Activated naive CD8-positive, alpha-beta T cell treated with anti-CD3 and anti-CD28 coated beads, Interleukin-2, amount 10 ng/mL, durations not matched to agents 7 days and 5 days (primary cell): Measurements from ENCODE around the gene HPSE. TPM values are rescaled to one million over a fixed set of nuclear protein-coding genes. Genes with fewer than 3 reads are reported as not detected.
A peak's percentile ranks its signal among the peaks of the same experiment; 100 is the strongest.

Experiments used
- ATAC-seq: fragments of 150-1000 bp; cut with Tn5 transposase; one replicate; pipeline ENCODE4 v1.10.0; 2021; ENCODE audit warnings: low read depth, moderate library complexity
- POLR2A ChIA-PET: fragments of 350-600 bp; sonication (Branson Sonifier 250); formaldehyde crosslinking; loops from one replicate; lab custom pipeline; 2021; ENCODE audit warnings: antibody characterized with exemption; lab: Charles Lee
- DNase-seq: peaks from one replicate; pipeline ENCODE4 v3.0.0; 2021
- H3K27ac Mint-ChIP-seq: one replicate; pipeline ENCODE4 v1.8.0; 2022; ENCODE audit warnings: mild to moderate bottlenecking, mixed read lengths
- H3K27me3 Mint-ChIP-seq: one replicate; pipeline ENCODE4 v1.8.0; 2022; ENCODE audit warnings: mild to moderate bottlenecking, moderate library complexity, mixed read lengths
- H3K36me3 Mint-ChIP-seq: one replicate; pipeline ENCODE4 v1.8.0; 2021; ENCODE audit warnings: mild to moderate bottlenecking, mixed read lengths
- H3K4me1 Mint-ChIP-seq: one replicate; pipeline ENCODE4 v1.8.0; 2021; ENCODE audit warnings: mixed read lengths
- H3K4me3 Mint-ChIP-seq: one replicate; pipeline ENCODE4 v1.8.0; 2022; ENCODE audit warnings: mild to moderate bottlenecking, moderate library complexity, mixed read lengths
- H3K9me3 Mint-ChIP-seq: one replicate; pipeline ENCODE4 v1.8.0; 2021; ENCODE audit warnings: mixed read lengths
- total RNA-seq, 2 experiments: library from RNA; stranded (reverse); gene quantifications; one replicate each; pipeline ENCODE4 v1.2.3, GENCODE V29; 2021

HPSE gene
- total RNA-seq, 2 experiments from 2014 or later, result 16.5 to 17.3 TPM

GRCh38 chr4:83360018-83360417 is 25.4 kb upstream of the HPSE start:
- Mint-ChIP-seq H3K4me1 (peaks cover 10% of the 10 kb centered on the region), H3K4me3 (no peak overlapping the region), H3K27me3 (peaks cover 2% of the 10 kb centered on the region), H3K36me3 (peaks cover 4% of the 10 kb centered on the region), H3K27ac (no peak overlapping the region), H3K9me3 (peaks cover 2% of the 10 kb centered on the region)
- ATAC-seq, result no peak
- POLR2A ChIA-PET, result no interaction called here
- no peak for DNase-seq

GRCh38 chr4:83358410-83358809 is 23.8 kb upstream of the HPSE start:
- Mint-ChIP-seq H3K27me3 (no peaks in the 10 kb centered on the region), H3K27ac (no peak overlapping the region), H3K36me3 (peaks cover 4% of the 10 kb centered on the region), H3K9me3 (peaks cover 6% of the 10 kb centered on the region), H3K4me1 (peaks cover 13% of the 10 kb centered on the region), H3K4me3 (no peak overlapping the region)
- DNase-seq, result no peak
- no peak for ATAC-seq
- POLR2A ChIA-PET, result no interaction called here

- peaks cover 7% of the 10 kb centered on the region for H3K36me3 Mint-ChIP-seq
- POLR2A ChIA-PET, result interaction anchor here (0.6 kb wide), 1 partner anchor 13 kb away, joined by 5 read pairs; no protein-coding TSS in a partner anchor
- H3K27ac Mint-ChIP-seq, result no peak overlapping the region
- DNase-seq, result no peak
- no peak for ATAC-seq
- H3K4me3 Mint-ChIP-seq, result no peak overlapping the region
- H3K9me3 Mint-ChIP-seq, result peaks cover 8% of the 10 kb centered on the region
- H3K27me3 Mint-ChIP-seq, result no peaks in the 10 kb centered on the region
- H3K4me1 Mint-ChIP-seq, result peaks cover 13% of the 10 kb centered on the region
Measured at GRCh38 chr4:83356899-83357661, 22.4 kb upstream of the HPSE start.

- ATAC-seq (no peak), DNase-seq (no peak)
- H3K36me3 Mint-ChIP-seq, result peaks cover 17% of the 10 kb centered on the region
- peaks cover 15% of the 10 kb centered on the region for H3K9me3 Mint-ChIP-seq
- H3K4me1 Mint-ChIP-seq, result peaks cover 15% of the 10 kb centered on the region
- no peak overlapping the region for H3K4me3 Mint-ChIP-seq
- no peak overlapping the region for H3K27ac Mint-ChIP-seq
- no peaks in the 10 kb centered on the region for H3K27me3 Mint-ChIP-seq
- POLR2A ChIA-PET, result no interaction called here
Measured at GRCh38 chr4:83353516-83353915, 18.9 kb upstream of the HPSE start.

- Mint-ChIP-seq H3K9me3 (peaks cover 26% of the 10 kb centered on the region), H3K4me3 (no peak overlapping the region), H3K4me1 (peaks cover 7% of the 10 kb centered on the region), H3K27me3 (peaks cover 12% of the 10 kb centered on the region), H3K27ac (no peak overlapping the region), H3K36me3 (peaks cover 24% of the 10 kb centered on the region)
- POLR2A ChIA-PET, result no interaction called here
- ATAC-seq, result no peak
- DNase-seq, result no peak
Measured at GRCh38 chr4:83348074-83348473, 13.4 kb upstream of the HPSE start.

- Mint-ChIP-seq H3K36me3 (peaks cover 17% of the 10 kb centered on the region), H3K27ac (no peak overlapping the region), H3K27me3 (peaks cover 28% of the 10 kb centered on the region), H3K9me3 (peaks cover 30% of the 10 kb centered on the region), H3K4me1 (peaks cover 24% of the 10 kb centered on the region), H3K4me3 (no peak overlapping the region)
- ATAC-seq (no peak), DNase-seq (no peak)
- POLR2A ChIA-PET, result no interaction called here
Measured at GRCh38 chr4:83342476-83342875, 7.8 kb upstream of the HPSE start.

GRCh38 chr4:83340692-83341343 is 6.2 kb upstream of the HPSE start:
- DNase-seq (peak; percentile 57), ATAC-seq (peak; percentile 94)
- Mint-ChIP-seq H3K36me3 (peaks cover 14% of the 10 kb centered on the region), H3K27me3 (peaks cover 38% of the 10 kb centered on the region), H3K4me3 (peak overlapping the region; percentile 63), H3K27ac (peak overlapping the region; percentile 77), H3K9me3 (peaks cover 22% of the 10 kb centered on the region), H3K4me1 (peaks cover 24% of the 10 kb centered on the region)
- POLR2A ChIA-PET, result interaction anchor here (0.5 to 1.7 kb wide), 3 partner anchors 56 to 252 kb away, joined by 3 to 7 read pairs (median 7); partner anchors contain the start of gene COQ2

- Mint-ChIP-seq H3K4me3 (no peak overlapping the region), H3K9me3 (peaks cover 20% of the 10 kb centered on the region)
Measured at GRCh38 chr4:83339573-83339972, 4.9 kb upstream of the HPSE start.

GRCh38 chr4:83335701-83336100 is 1.1 kb upstream of the HPSE start:
- peaks cover 14% of the 10 kb centered on the region for H3K9me3 Mint-ChIP-seq
- H3K27me3 Mint-ChIP-seq, result peaks cover 24% of the 10 kb centered on the region
- no peak overlapping the region for H3K27ac Mint-ChIP-seq
- H3K4me3 Mint-ChIP-seq, result peak overlapping the region; percentile 94
- ATAC-seq, result no peak
- POLR2A ChIA-PET, result interaction anchor here (0.8 to 1.5 kb wide), 3 partner anchors 47 to 53 kb away, joined by 3 to 4 read pairs (median 4); partner anchors contain the start of gene COQ2
- peaks cover 23% of the 10 kb centered on the region for H3K36me3 Mint-ChIP-seq
- no peak for DNase-seq
- H3K4me1 Mint-ChIP-seq, result peaks cover 36% of the 10 kb centered on the region

More at GRCh38 chr4:83339573-83339972, 4.9 kb upstream of the HPSE start:
- Mint-ChIP-seq H3K27ac (no peak overlapping the region), H3K4me1 (peaks cover 32% of the 10 kb centered on the region), H3K36me3 (peaks cover 14% of the 10 kb centered on the region), H3K27me3 (peaks cover 42% of the 10 kb centered on the region)
- no peak for ATAC-seq
- no peak for DNase-seq
- POLR2A ChIA-PET, result no interaction called here

GRCh38 chr4:83331956-83332355 is 2.7 kb downstream of the HPSE start:
- DNase-seq (no peak), ATAC-seq (no peak)
- Mint-ChIP-seq H3K9me3 (no peaks in the 10 kb centered on the region), H3K27ac (no peak overlapping the region), H3K36me3 (peaks cover 28% of the 10 kb centered on the region), H3K4me3 (no peak overlapping the region), H3K27me3 (peaks cover 8% of the 10 kb centered on the region), H3K4me1 (peaks cover 35% of the 10 kb centered on the region)
- POLR2A ChIA-PET, result no interaction called here

- POLR2A ChIA-PET, result interaction anchor here (0.9 kb wide), 1 partner anchor 126 kb away, joined by 3 read pairs; the partner anchor contains the start of gene HELQ
Measured at GRCh38 chr4:83329521-83330110, 5.0 kb downstream of the HPSE start.

GRCh38 chr4:83328521-83329187 is 6.0 kb downstream of the HPSE start:
- H3K4me1 Mint-ChIP-seq, result peaks cover 22% of the 10 kb centered on the region
- no peak overlapping the region for H3K4me3 Mint-ChIP-seq
- ATAC-seq, result no peak
- H3K27ac Mint-ChIP-seq, result peak overlapping the region; percentile 2
- H3K36me3 Mint-ChIP-seq, result peaks cover 38% of the 10 kb centered on the region
- no peaks in the 10 kb centered on the region for H3K27me3 Mint-ChIP-seq
- DNase-seq, result no peak
- POLR2A ChIA-PET, result interaction anchor here (0.9 kb wide), 1 partner anchor 127 kb away, joined by 3 read pairs; the partner anchor contains the start of gene HELQ
- no peaks in the 10 kb centered on the region for H3K9me3 Mint-ChIP-seq

More at GRCh38 chr4:83329521-83330110, 5.0 kb downstream of the HPSE start:
- H3K9me3 Mint-ChIP-seq, result no peaks in the 10 kb centered on the region
- ATAC-seq, result no peak
- DNase-seq, result no peak
- no peak overlapping the region for H3K27ac Mint-ChIP-seq
- H3K4me1 Mint-ChIP-seq, result peaks cover 29% of the 10 kb centered on the region
- peaks cover 36% of the 10 kb centered on the region for H3K36me3 Mint-ChIP-seq
- no peaks in the 10 kb centered on the region for H3K27me3 Mint-ChIP-seq
- H3K4me3 Mint-ChIP-seq, result no peak overlapping the region

- no peak for DNase-seq
- peaks cover 10% of the 10 kb centered on the region for H3K4me1 Mint-ChIP-seq
- POLR2A ChIA-PET, result interaction anchor here (0.9 kb wide), 1 partner anchor 62 kb away, joined by 4 read pairs; no protein-coding TSS in a partner anchor
- H3K27ac Mint-ChIP-seq, result no peak overlapping the region
- H3K36me3 Mint-ChIP-seq, result peaks cover 32% of the 10 kb centered on the region
- no peaks in the 10 kb centered on the region for H3K27me3 Mint-ChIP-seq
- no peaks in the 10 kb centered on the region for H3K9me3 Mint-ChIP-seq
- H3K4me3 Mint-ChIP-seq, result no peak overlapping the region
- ATAC-seq, result no peak
Measured at GRCh38 chr4:83326546-83326945, 8.1 kb downstream of the HPSE start.
